HL-60 (cell line): ENCODE measurements around the gene QRICH1.

ENCODE experiments used
- GABPA ChIP-seq: IDR thresholded peaks from 2 replicates; pipeline ENCODE4 v1.6.1; 2012; ENCODE audit warnings: low read depth
- TF ChIP-seq, protein P1 (sequence below): IDR thresholded peaks from one replicate; pipeline ENCODE4 v1.5.1; 2011; ENCODE audit warnings: low read length, control low read depth, inconsistent platforms; ENCODE audit not compliant: insufficient read depth

DNA sequence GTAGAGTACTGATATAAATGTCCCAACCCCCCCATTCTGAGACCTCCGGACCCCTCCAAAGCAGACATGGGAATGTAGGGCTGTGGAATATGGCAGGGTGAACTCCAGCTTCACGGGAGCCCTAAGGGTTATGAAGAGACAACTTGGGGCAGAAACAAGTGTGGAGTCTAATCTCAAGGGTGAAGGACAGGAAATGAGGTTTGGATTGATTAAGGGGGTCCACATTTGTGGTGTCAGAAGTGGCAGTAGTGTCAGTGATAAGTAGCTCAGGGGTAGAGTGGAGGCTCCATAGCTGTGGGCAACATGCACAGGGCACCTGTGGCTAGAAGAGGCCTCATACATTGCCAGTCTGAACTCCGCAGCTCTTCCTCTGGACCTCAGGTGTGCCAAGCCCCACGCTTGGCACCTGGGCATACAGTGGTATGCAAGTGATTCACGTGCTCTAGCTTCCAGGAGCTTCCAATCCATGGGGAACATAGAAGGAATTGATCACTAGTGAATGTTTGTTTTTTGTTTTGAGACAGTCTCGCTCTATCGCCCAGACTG, 108.0 kb downstream of the QRICH1 start:
- TF ChIP-seq, protein P1, sequence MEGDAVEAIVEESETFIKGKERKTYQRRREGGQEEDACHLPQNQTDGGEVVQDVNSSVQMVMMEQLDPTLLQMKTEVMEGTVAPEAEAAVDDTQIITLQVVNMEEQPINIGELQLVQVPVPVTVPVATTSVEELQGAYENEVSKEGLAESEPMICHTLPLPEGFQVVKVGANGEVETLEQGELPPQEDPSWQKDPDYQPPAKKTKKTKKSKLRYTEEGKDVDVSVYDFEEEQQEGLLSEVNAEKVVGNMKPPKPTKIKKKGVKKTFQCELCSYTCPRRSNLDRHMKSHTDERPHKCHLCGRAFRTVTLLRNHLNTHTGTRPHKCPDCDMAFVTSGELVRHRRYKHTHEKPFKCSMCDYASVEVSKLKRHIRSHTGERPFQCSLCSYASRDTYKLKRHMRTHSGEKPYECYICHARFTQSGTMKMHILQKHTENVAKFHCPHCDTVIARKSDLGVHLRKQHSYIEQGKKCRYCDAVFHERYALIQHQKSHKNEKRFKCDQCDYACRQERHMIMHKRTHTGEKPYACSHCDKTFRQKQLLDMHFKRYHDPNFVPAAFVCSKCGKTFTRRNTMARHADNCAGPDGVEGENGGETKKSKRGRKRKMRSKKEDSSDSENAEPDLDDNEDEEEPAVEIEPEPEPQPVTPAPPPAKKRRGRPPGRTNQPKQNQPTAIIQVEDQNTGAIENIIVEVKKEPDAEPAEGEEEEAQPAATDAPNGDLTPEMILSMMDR, result no peak
- no peak for TF ChIP-seq GABPA
